Measurements from ENCODE around the gene CELA3B. TPM values are rescaled to one million over a fixed set of nuclear protein-coding genes. Genes with fewer than 3 reads are reported as not detected.

CELA3B gene
- total and polyA plus RNA-seq, 4 donors, result 1.0 to 7.5 (median 2.1) TPM

DNA sequence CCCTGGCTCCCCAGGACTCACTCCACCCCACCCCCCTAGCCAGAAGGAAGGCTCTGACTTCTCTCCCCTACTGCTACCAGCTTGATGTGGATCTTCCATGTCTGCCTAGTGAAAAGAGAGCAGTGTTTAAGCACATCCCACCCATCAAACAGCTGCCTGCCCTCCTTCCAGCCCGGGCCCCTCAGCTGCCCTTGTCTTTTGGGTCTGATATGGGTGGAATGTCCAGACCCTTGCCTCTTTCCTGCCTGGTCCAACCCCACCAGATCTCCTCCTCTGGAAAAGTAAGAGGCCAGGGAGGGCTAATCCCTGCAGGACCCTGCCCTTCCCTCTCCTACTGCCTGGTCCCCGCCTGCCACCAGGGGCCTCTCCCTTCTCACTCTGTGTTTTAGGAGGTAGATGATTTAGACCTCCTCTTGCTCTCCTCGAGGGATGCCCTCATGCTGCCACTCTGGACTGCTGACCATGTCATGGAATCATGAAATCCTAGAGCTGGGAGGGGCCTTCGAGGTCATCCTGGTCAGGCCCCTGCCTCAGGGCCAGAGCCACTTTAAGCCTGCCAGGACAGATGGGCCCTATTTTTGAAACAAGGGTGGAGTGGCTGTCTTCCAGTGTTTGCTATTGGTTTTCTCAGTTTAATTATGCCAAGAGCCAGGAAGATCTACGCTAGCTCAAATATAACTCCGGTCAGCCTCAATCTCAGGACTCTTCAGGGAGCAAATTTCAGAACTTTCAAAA lies 23.9 kb upstream of the CELA3B start:
- no peak overlapping the region for H3K4me3 ChIP-seq (ENCODE audit: low read length in 2 of 2)
- DNase-seq (no peak), ATAC-seq (ENCODE audit: low FRiP score) (no peak)
- 81% methylated on average over 6 of the region's 6 CpGs for WGBS, 2 donors
- intact Hi-C loops (cut with DNase I), result no loop called here
- H3K27me3 ChIP-seq (ENCODE audit: control insufficient read depth in 1 of 2, insufficient read depth in 2 of 2, low read length in 1 of 2), result no peaks in the 10 kb centered on the region
- H3K9me3 ChIP-seq (ENCODE audit: control insufficient read depth, low read length), result no peaks in the 10 kb centered on the region
- no peaks in the 10 kb centered on the region for H3K36me3 ChIP-seq (ENCODE audit: control insufficient read depth in 1 of 2, insufficient read depth in 2 of 2, low read length in 1 of 2)
- no peaks in the 10 kb centered on the region for H3K4me1 ChIP-seq (ENCODE audit: control insufficient read depth in 1 of 2, insufficient read depth in 2 of 2, low read length in 2 of 2)
- H3K27ac ChIP-seq (ENCODE audit: low read depth in 1 of 2, low read length in 2 of 2), result no peak overlapping the region

GRCh38 chr1:21955058-21955457 lies 21.8 kb upstream of the CELA3B start:
- peak in 1 of 2 donors; percentile 76 for DNase-seq
- H3K9me3 ChIP-seq (ENCODE audit: control insufficient read depth, low read length), result no peaks in the 10 kb centered on the region
- H3K4me3 ChIP-seq (ENCODE audit: low read length in 2 of 2), result no peak overlapping the region
- 55 to 70% methylated on average over 16 of the region's 16 CpGs for WGBS, 2 donors
- H3K27ac ChIP-seq (ENCODE audit: low read depth in 1 of 2, low read length in 2 of 2), result peak overlapping the region in 1 of 2 donors; percentile 31
- H3K27me3 ChIP-seq (ENCODE audit: control insufficient read depth in 1 of 2, insufficient read depth in 2 of 2, low read length in 1 of 2), result no peaks in the 10 kb centered on the region
- peak; percentile 77 for ATAC-seq (ENCODE audit: low FRiP score)
- no peaks in the 10 kb centered on the region for H3K4me1 ChIP-seq (ENCODE audit: control insufficient read depth in 1 of 2, insufficient read depth in 2 of 2, low read length in 2 of 2)
- no peaks in the 10 kb centered on the region for H3K36me3 ChIP-seq (ENCODE audit: control insufficient read depth in 1 of 2, insufficient read depth in 2 of 2, low read length in 1 of 2)
- intact Hi-C loops (cut with DNase I), result no loop called here

GRCh38 chr1:21955501-21956281 lies 21.1 kb upstream of the CELA3B start:
- H3K27me3 ChIP-seq (ENCODE audit: control insufficient read depth in 1 of 2, insufficient read depth in 2 of 2, low read length in 1 of 2), result no peaks in the 10 kb centered on the region
- peak in 1 of 2 donors; percentile 63 for DNase-seq
- ATAC-seq (ENCODE audit: low FRiP score), result peak; percentile 69
- WGBS, 2 donors, result 62 to 79% methylated on average over 9 of the region's 9 CpGs
- H3K4me3 ChIP-seq (ENCODE audit: low read length in 2 of 2), result no peak overlapping the region
- intact Hi-C loops (cut with DNase I), result no loop called here
- no peaks in the 10 kb centered on the region for H3K4me1 ChIP-seq (ENCODE audit: control insufficient read depth in 1 of 2, insufficient read depth in 2 of 2, low read length in 2 of 2)
- no peaks in the 10 kb centered on the region for H3K36me3 ChIP-seq (ENCODE audit: control insufficient read depth in 1 of 2, insufficient read depth in 2 of 2, low read length in 1 of 2)
- H3K27ac ChIP-seq (ENCODE audit: low read depth in 1 of 2, low read length in 2 of 2), result peak overlapping the region in 1 of 2 donors; percentile 67
- no peaks in the 10 kb centered on the region for H3K9me3 ChIP-seq (ENCODE audit: control insufficient read depth, low read length)

DNA sequence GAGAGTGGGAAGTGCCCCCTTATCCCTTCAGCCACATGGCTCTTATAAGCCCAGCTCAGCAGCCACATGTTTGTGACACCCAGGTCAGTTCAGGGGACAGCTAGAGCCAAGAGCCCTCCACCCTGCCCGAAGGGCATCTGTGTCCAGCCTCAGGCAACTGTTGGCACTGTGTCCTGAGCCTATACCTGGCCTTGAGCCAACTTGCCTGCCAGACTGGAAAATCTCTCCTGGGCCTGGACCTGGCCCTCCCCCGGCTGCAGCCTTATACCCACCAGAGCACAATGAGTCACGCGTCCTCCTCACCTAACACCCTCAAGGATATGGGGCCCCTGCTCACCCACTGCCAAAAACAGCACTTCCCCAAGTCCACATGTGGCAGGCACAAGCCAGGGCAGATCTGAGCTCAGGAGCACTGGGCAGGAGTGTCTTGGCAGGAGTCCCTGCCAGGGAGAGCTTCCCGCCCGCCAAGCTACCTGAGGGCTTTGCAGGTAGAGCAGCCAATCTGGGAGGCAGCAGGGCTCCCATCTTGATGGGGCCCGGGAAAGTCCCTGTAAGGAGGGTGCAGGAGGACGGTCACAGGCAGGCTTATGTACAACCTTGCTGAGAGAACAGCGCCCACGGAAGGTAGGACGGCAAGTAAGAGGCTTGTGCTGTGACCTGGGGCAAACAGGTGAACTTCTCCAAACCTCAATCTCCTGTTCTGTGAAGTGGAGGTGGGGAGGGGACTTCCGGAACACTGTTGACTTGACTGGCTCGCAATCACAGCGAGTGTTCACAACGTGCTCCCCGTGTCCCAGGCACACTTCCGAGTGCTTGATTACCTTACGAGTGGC lies 19.9 kb upstream of the CELA3B start:
- ATAC-seq (ENCODE audit: low FRiP score) (peak; percentile 71), DNase-seq (peak; percentile 73 to 81)
- no peaks in the 10 kb centered on the region for H3K9me3 ChIP-seq (ENCODE audit: control insufficient read depth, low read length)
- 52 to 64% methylated on average over 17 to 18 of the region's 18 CpGs for WGBS, 2 donors
- intact Hi-C loops (cut with DNase I), result no loop called here
- peak overlapping the region in 1 of 2 donors; percentile 55 for H3K27ac ChIP-seq (ENCODE audit: low read depth in 1 of 2, low read length in 2 of 2)
- H3K4me3 ChIP-seq (ENCODE audit: low read length in 2 of 2), result no peak overlapping the region
- no peaks in the 10 kb centered on the region for H3K4me1 ChIP-seq (ENCODE audit: control insufficient read depth in 1 of 2, insufficient read depth in 2 of 2, low read length in 2 of 2)
- H3K27me3 ChIP-seq (ENCODE audit: control insufficient read depth in 1 of 2, insufficient read depth in 2 of 2, low read length in 1 of 2), result no peaks in the 10 kb centered on the region
- H3K36me3 ChIP-seq (ENCODE audit: control insufficient read depth in 1 of 2, insufficient read depth in 2 of 2, low read length in 1 of 2), result no peaks in the 10 kb centered on the region

DNA sequence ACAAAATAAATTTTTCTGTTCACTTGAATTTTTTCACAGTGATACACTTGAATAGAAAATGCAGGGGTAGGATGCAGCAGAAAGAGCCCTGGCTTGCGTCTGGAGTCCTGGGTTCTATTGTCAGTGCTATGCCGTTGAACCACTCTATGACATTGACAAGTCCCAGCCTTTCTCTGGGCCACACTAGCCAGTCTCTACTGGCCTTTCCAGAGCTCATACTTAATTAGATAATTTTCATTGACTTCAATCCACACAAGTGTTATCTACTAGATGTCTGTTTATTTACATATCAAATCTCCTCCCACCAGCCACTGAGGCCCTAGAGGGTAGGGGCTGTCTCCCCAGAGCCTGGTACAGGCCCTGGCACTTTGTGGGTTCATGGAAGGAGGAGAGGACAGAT lies 15.5 kb upstream of the CELA3B start:
- Histone ChIP-seq H3K4me3 (ENCODE audit: low read length in 2 of 2) (no peak overlapping the region), H3K27me3 (ENCODE audit: control insufficient read depth in 1 of 2, insufficient read depth in 2 of 2, low read length in 1 of 2) (no peaks in the 10 kb centered on the region), H3K27ac (ENCODE audit: low read depth in 1 of 2, low read length in 2 of 2) (no peak overlapping the region), H3K36me3 (ENCODE audit: control insufficient read depth in 1 of 2, insufficient read depth in 2 of 2, low read length in 1 of 2) (no peaks in the 10 kb centered on the region), H3K4me1 (ENCODE audit: control insufficient read depth in 1 of 2, insufficient read depth in 2 of 2, low read length in 2 of 2) (no peaks in the 10 kb centered on the region), H3K9me3 (ENCODE audit: control insufficient read depth, low read length) (no peaks in the 10 kb centered on the region)
- DNase-seq, result peak in 1 of 2 donors; percentile 7
- WGBS, 2 donors, result 91 to 97% methylated on average over 2 of the region's 2 CpGs
- no peak for ATAC-seq (ENCODE audit: low FRiP score)
- intact Hi-C loops (cut with DNase I), result loop anchor here in 1 of 2 donors (5.0 kb wide), 1 partner anchor 64 kb away; no protein-coding TSS in a partner anchor

GRCh38 chr1:21961799-21962198 lies 15.0 kb upstream of the CELA3B start:
- H3K27ac ChIP-seq (ENCODE audit: low read depth in 1 of 2, low read length in 2 of 2), result no peak overlapping the region
- DNase-seq, result peak in 1 of 2 donors; percentile 55
- no peaks in the 10 kb centered on the region for H3K36me3 ChIP-seq (ENCODE audit: control insufficient read depth in 1 of 2, insufficient read depth in 2 of 2, low read length in 1 of 2)
- no peak for ATAC-seq (ENCODE audit: low FRiP score)
- H3K27me3 ChIP-seq (ENCODE audit: control insufficient read depth in 1 of 2, insufficient read depth in 2 of 2, low read length in 1 of 2), result no peaks in the 10 kb centered on the region
- intact Hi-C loops (cut with DNase I), result loop anchor here in 1 of 2 donors (5.0 kb wide), 1 partner anchor 64 kb away; no protein-coding TSS in a partner anchor
- H3K4me1 ChIP-seq (ENCODE audit: control insufficient read depth in 1 of 2, insufficient read depth in 2 of 2, low read length in 2 of 2), result no peaks in the 10 kb centered on the region
- WGBS, 2 donors, result 53 to 54% methylated on average over 2 of the region's 2 CpGs
- H3K9me3 ChIP-seq (ENCODE audit: control insufficient read depth, low read length), result no peaks in the 10 kb centered on the region
- H3K4me3 ChIP-seq (ENCODE audit: low read length in 2 of 2), result no peak overlapping the region

DNA sequence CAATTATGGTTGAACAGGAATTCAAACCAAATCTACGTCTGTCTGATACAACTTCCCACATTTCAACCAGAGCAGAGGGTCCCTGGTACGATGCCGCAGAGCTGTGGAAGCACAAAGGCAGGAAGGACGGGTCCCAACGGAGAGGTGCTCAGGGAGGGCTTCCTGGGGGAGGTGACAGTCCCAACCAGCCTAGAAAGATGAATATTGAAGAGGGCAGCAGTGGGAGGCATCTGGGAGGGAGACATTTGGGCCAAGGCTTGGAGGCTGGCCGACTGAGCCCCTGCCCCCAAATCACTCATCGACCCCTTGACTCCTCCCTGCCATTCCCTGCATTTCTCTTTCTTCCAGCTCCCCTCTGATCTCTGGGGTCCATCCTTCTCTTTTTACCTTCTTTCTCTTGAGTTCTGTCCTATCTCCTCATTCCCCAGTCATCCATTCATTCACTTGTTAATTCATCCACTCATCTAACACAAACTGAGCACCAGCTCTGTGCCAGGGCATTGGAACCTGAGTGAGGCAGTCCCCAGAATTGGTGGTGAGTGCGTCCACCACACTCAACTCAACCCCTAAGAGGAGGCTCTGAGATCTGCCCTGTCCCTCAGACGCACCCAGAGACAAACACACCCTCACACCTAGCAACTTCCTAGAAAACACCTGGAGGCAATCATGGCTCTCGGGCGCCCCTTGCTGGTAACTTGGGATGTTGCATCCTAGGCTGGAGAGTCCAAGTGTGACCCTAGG lies 13.2 kb upstream of the CELA3B start:
- ATAC-seq (ENCODE audit: low FRiP score) (peak; percentile 88), DNase-seq (peak; percentile 79 to 93)
- intact Hi-C loops (cut with DNase I), result loop anchor here (2.0 to 5.0 kb wide), 3 partner anchors 66 to 181 kb away; partner anchors contain the start of gene USP48 (in 1 of the 2)
- H3K27me3 ChIP-seq (ENCODE audit: control insufficient read depth in 1 of 2, insufficient read depth in 2 of 2, low read length in 1 of 2), result no peaks in the 10 kb centered on the region
- no peak overlapping the region for H3K4me3 ChIP-seq (ENCODE audit: low read length in 2 of 2)
- H3K9me3 ChIP-seq (ENCODE audit: control insufficient read depth, low read length), result no peaks in the 10 kb centered on the region
- no peaks in the 10 kb centered on the region for H3K4me1 ChIP-seq (ENCODE audit: control insufficient read depth in 1 of 2, insufficient read depth in 2 of 2, low read length in 2 of 2)
- WGBS, 2 donors, result 44 to 49% methylated on average over 11 of the region's 11 CpGs
- no peaks in the 10 kb centered on the region for H3K36me3 ChIP-seq (ENCODE audit: control insufficient read depth in 1 of 2, insufficient read depth in 2 of 2, low read length in 1 of 2)
- no peak overlapping the region for H3K27ac ChIP-seq (ENCODE audit: low read depth in 1 of 2, low read length in 2 of 2)
